ENCODE results near the gene CCDC188.
"Not testable (repeated sequence)": the region's sequence is repeated elsewhere in the genome, so short reads cannot be mapped to it uniquely, and the experiment has no call there.

CCDC188 gene

GRCh38 chr22:20171288-20172140 is 20.7 kb upstream of the CCDC188 start:
- no peak for DNase-seq (ENCODE audit: low spot score)

DNA sequence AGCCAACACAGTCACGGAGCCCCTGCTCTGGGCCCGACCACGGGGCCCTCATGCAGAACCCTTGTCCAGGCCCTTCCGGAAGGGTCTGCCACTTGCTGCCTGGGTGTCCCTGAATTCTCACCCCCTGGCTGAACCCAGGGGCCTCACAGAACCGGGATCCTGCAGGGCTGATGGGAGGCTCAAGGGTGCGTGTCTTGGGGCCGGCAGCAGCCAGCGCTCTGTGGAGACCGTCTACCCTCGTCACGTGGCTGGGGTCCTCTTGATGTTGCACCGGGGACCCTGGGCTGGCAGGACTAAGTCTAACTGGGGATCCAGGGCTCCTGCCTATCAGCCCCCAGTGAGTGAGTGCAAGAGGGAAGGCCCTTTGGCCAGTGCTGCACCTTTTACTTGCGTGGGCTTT is 19.3 kb upstream of the CCDC188 start:
- no peak for DNase-seq (ENCODE audit: low spot score)

DNA sequence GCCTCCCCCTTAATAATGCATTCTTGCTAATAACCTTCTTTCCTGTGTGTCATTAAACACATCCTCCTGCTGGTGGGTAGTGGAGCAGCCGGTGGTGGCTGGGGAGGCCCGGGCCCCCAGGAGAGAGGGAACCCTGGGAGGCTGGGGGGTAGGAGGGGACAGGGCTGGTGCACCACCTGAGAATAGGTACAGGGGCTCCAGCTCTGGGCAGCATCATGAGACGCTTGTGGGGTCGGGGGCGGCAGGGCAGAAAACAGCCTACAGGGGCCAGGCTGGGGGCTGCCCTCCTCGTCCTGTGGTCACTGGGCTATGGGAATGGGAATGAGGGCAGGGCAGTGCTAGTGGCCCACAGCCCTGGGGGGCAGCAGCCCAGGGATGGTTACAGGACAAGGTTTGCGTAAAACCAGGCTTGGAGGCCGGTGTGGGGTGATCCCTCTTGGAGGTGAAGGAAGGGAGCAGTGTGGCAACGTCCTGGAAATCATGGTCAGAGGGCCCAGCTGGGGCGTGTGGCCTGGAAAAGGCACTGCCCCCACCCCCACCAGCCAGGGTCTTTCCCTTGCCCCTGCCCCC is 18.5 kb upstream of the CCDC188 start:
- DNase-seq (ENCODE audit: low spot score), result no peak

GRCh38 chr22:20167643-20168322 is 16.9 kb upstream of the CCDC188 start:
- DNase-seq (ENCODE audit: low spot score), result no peak

- no peak for DNase-seq (ENCODE audit: low spot score)
These were observed 15.8 kb upstream of the CCDC188 start for GRCh38 chr22:20166703-20167102.

GRCh38 chr22:20165913-20166312 is 15.1 kb upstream of the CCDC188 start:
- no peak for DNase-seq (ENCODE audit: low spot score)

GRCh38 chr22:20165421-20165820 is 14.6 kb upstream of the CCDC188 start:
- DNase-seq (ENCODE audit: low spot score), result no peak

- no peak for DNase-seq (ENCODE audit: low spot score)
These were observed 14.0 kb upstream of the CCDC188 start for GRCh38 chr22:20164863-20165262.

DNA sequence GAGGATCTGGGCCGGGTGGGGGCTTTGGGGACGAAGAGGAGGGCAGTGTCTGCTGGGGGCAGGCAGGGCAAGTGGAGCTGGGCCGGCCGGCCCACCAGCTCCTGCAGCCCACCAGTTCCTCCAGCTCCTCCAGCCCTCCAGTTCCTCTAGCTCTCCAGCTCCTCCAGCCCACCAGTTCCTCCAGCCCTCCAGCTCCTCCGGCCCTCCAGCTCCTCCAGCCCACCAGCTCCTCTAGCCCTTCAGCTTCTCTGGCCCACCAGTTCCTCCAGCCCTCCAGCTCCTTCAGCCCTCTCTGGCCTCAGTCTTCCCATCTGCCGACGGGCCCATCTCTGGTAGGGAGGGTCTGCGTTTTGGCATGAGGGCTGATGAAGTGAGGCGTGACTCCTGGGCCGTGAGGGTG is 9.2 kb upstream of the CCDC188 start:
- no peak for DNase-seq (ENCODE audit: low spot score)

DNA sequence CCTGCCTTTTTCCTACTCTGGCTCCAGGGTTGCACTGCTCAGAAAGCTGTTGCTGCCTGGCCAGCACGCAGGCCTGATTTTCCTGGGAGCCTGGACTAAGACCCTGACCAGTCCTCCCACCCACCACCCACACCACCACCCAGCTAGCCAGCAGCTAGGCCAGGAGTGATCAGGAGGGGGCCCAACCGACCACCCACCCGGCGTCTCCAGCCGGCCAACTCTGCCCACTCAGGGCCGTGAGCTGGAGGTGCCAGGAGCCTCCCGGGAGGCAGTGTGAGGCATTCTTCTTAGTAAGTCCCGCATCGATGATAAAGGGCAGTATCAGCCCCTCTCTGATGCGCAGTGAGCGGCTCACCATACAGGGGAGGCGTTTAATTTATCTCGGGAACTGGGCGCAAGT is 8.7 kb upstream of the CCDC188 start:
- not testable (repeated sequence) for DNase-seq (ENCODE audit: low spot score)

DNA sequence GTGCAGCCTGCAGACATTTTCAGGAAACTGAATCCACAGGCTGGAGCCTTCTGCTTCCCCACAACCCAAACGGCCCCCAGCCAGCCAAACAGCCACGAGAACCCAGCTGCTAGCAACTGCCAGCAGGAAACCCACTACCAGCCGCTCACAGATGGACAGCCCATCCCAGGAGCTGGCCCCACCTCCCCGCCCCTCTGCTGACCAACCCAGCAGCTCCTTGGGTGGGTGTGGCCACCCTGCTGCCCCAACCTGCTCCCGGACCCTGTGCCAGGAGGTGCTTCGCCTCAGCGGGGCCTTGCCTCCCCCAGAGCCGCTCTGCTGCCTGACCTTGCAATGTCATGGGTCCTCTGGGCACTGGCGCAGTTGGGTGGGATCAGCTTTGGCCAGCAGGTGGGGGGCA is 8.2 kb upstream of the CCDC188 start:
- DNase-seq (ENCODE audit: low spot score), result no peak

DNA sequence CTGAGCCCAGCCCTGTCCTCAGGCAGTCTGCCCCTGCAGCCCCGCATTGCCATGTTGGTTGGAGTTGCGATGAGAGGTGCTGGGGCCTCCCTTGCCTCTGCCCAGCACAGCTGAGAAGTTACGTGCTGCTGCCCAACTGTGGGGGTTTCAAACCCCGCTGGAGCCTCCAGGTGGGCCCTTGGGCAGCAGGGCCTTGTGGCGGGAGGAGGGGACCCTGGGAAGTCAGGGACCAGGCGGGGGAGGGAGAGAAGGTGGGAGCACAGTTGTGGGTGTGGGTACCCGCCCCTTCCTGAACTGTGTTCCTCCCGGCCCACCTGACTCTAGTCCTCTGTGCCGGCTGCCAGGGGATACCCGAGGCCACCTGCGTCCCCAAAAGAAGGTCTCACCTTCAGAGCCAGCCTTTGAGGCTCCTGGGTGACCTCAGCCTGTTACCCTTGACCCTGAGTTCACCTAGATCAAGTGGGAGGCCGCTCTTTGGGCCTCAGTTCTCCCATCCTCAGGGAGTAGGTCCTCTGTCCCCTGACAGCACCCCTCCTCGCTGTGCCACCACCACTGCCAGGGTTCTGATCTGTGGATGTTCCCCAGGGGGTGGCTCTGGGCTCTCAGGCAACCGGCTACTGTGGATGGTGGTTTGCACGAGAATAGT is 7.7 kb upstream of the CCDC188 start:
- no peak for DNase-seq (ENCODE audit: low spot score)

GRCh38 chr22:20157430-20158183 is 6.8 kb upstream of the CCDC188 start:
- no peak for DNase-seq (ENCODE audit: low spot score)

- DNase-seq (ENCODE audit: low spot score), result peak; percentile 81
These were observed 6.0 kb upstream of the CCDC188 start for GRCh38 chr22:20156611-20157429.

DNA sequence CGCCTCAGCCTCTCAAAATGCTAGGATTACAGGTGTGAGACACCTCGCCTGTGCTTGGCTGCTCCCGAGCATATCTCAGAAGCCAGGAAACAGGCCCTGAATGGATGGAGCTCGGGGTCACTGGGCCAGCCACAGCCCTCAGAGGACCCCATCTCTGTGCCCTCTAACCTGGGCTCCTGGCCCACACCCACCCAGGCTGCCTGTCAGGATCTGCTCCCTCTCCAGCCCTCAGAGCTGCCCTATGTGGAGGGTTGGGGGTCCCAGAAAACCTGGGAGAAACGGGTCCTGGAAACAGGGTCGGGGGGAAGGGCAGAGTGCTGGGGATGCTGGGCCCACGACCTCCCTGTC is 5.2 kb upstream of the CCDC188 start:
- DNase-seq (ENCODE audit: low spot score), result no peak

DNA sequence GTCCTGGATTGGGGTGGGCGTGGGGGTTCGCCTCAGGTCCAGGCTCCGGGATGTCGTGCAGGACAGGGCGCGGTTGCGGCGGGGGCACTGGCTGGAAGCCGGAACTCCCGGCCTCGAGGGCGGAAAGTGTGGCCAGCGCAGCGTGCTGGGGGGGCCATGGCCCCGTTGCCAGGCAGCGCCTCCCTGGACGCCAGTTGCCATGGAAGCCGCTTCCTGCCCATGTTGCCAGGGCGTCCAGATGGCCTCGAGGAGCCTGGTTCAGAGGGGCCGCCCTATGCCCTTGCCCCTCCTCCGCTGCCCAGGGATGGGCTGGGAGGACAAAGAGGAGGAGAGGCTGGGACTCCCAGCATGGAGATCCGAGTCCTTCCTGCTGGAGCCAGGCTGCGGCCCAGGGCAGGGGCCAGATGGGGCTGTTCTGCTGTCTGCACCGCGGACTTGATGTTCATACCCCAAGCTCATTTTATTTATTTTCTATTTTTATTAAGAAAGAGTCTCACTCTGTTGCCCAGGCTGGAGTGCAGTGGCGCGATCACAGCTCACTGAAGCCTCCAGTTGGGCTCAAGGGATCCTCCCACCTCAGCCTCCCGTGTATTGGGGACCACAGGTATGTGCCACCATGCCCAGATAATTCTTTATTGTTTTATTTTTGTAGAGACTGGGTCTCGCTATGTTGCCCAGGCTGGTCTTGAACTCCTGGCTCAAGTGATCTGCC is 4.6 kb upstream of the CCDC188 start:
- peak; percentile 85 for DNase-seq (ENCODE audit: low spot score)

- DNase-seq (ENCODE audit: low spot score), result peak; percentile 64
These were observed 3.8 kb upstream of the CCDC188 start for GRCh38 chr22:20154602-20155187.

DNA sequence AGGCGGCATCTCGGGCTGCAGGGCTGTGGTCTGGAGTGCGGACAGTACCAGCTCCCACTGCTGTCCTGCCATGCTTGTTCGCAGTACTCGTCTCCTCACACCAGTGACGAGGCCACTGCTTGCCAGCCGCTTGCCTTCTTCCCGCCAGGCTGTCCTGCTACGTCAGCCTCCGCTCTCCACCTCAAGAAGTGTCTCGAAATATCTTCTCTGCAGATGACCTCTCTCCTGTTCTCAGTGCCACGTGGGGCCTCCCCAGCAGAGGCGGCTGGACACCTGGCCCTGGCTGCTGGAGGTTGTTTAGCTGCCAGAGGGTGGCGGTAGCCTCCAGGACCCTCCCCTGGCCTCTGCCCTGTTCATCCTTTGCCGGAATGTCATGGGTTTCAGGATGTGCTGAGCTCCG is 3.1 kb upstream of the CCDC188 start:
- DNase-seq (ENCODE audit: low spot score), result no peak

GRCh38 chr22:20152464-20152890 is 1.6 kb upstream of the CCDC188 start:
- DNase-seq (ENCODE audit: low spot score), result no peak

DNA sequence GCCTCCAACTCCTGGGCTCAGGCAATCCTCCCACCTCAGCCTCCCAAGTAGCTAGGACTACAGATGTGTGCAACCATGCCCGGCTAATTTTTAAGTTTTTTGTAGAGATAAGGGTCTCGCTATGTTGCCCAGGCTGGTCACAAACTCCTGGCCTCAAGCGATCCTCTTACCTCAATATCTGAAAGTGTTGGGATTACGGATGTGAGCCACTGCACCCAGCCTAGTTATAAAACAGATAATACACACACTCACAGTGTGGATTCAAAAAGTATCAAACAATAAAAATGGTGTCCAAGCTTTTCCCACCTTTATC is 377 bp upstream of the CCDC188 start:
- DNase-seq (ENCODE audit: low spot score), result no peak

Measured in SK-N-DZ (cell line).